IMR-90 (cell line): Measurements from ENCODE around the gene XRCC3. TPM values are rescaled to one million over a fixed set of nuclear protein-coding genes. Genes with fewer than 3 reads are reported as not detected.

ENCODE experiments used
- ATAC-seq: fragments of 200-7000 bp; cut with Tn5 transposase; 2 replicates; pipeline ENCODE4 v1.9.1; 2020; ENCODE audit warnings: low read depth, mild to moderate bottlenecking, moderate library complexity
- BruUV-seq: library from RNA; stranded (reverse); fragments of 400-500 nt; replicated peaks from 2 replicates; lab custom pipeline; 2021; lab: Mats Ljungman, UMichigan
- CTCF ChIA-PET: fragments of 300-600 bp; formaldehyde crosslinking; extraction: SDS; loops from one replicate; lab custom pipeline; 2021; ENCODE audit warnings: antibody characterized with exemption; lab: Yijun Ruan, JAX
- POLR2A ChIA-PET: fragments of 300-600 bp; sonication (Branson Sonifier 250); formaldehyde crosslinking; loops from one replicate; lab custom pipeline; 2022; ENCODE audit warnings: antibody characterized with exemption; ENCODE audit not compliant: unreplicated experiment; lab: Charles Lee
- DNase-seq: peaks from one replicate; pipeline ENCODE4 v3.0.0; 2013
- H2AFZ ChIP-seq: replicated peaks from 2 replicates; pipeline ENCODE3; 2013; ENCODE audit warnings: low read length, mild to moderate bottlenecking; ENCODE audit not compliant: poor library complexity
- H2AK5ac ChIP-seq: 2 replicates; pipeline ENCODE4 v1.6.1; 2013; ENCODE audit warnings: low read depth, low read length, inconsistent platforms
- H2AK9ac ChIP-seq: replicated peaks from 2 replicates; pipeline ENCODE3; 2013; ENCODE audit warnings: mild to moderate bottlenecking, low read depth, low read length, moderate library complexity; ENCODE audit not compliant: poor library complexity
- H2BK120ac ChIP-seq: 2 replicates; pipeline ENCODE4 v1.6.1; 2013; ENCODE audit warnings: low read depth, low read length, inconsistent platforms
- H2BK15ac ChIP-seq: 3 replicates; pipeline ENCODE4 v1.6.1; 2013; ENCODE audit warnings: low read depth, low read length, inconsistent platforms
- H2BK20ac ChIP-seq: 2 replicates; pipeline ENCODE4 v1.6.1; 2013; ENCODE audit warnings: low read depth, mild to moderate bottlenecking, inconsistent platforms, low read length, moderate library complexity
- H2BK5ac ChIP-seq: 2 replicates; pipeline ENCODE4 v1.6.1; 2013; ENCODE audit warnings: mild to moderate bottlenecking, low read depth, low read length, inconsistent platforms; ENCODE audit not compliant: poor library complexity, severe bottlenecking
- H3K14ac ChIP-seq: replicated peaks from 2 replicates; pipeline ENCODE4 v1.6.1; 2013; ENCODE audit warnings: low read depth, low read length, inconsistent platforms
- H3K18ac ChIP-seq: 2 replicates; pipeline ENCODE4 v1.6.1; 2013; ENCODE audit warnings: low read depth, low read length, control low read depth
- H3K23ac ChIP-seq: 2 replicates; pipeline ENCODE4 v1.6.1; 2013; ENCODE audit warnings: low read depth, low read length, inconsistent platforms
- H3K27ac ChIP-seq: 2 replicates; pipeline ENCODE4 v1.5.1; 2013; ENCODE audit warnings: mild to moderate bottlenecking, control low read depth, low read length; ENCODE audit not compliant: insufficient read depth
- H3K27me3 ChIP-seq: 2 replicates; pipeline ENCODE4 v1.6.1; 2013; ENCODE audit warnings: low read length; ENCODE audit not compliant: control insufficient read depth, insufficient read depth
- H3K36me3 ChIP-seq: 2 replicates; pipeline ENCODE4 v1.6.1; 2013; ENCODE audit warnings: low read length, mixed read lengths; ENCODE audit not compliant: control insufficient read depth, insufficient read depth
- H3K4ac ChIP-seq: 2 replicates; pipeline ENCODE4 v1.6.1; 2013; ENCODE audit warnings: low read depth, low read length, inconsistent platforms
- H3K4me1 ChIP-seq: 2 replicates; pipeline ENCODE4 v1.6.1; 2013; ENCODE audit warnings: low read length, mixed read lengths; ENCODE audit not compliant: control insufficient read depth, insufficient read depth
- H3K4me2 ChIP-seq: 2 replicates; pipeline ENCODE4 v1.6.1; 2013; ENCODE audit warnings: low read depth, mild to moderate bottlenecking, control low read depth, low read length, moderate library complexity
- H3K4me3 ChIP-seq: 2 replicates; pipeline ENCODE4 v1.5.1; 2013; ENCODE audit warnings: low read depth, mild to moderate bottlenecking, control low read depth, low read length, moderate library complexity; ENCODE audit not compliant: insufficient read depth
- H3K56ac ChIP-seq: 2 replicates; pipeline ENCODE4 v1.6.1; 2013; ENCODE audit warnings: low read length, inconsistent platforms; ENCODE audit not compliant: insufficient read depth; ENCODE audit errors: extremely low read depth
- H3K79me1 ChIP-seq, 2 experiments: 2 replicates each; pipeline ENCODE4 v1.6.1; 2013; ENCODE audit warnings: low read length in 2 of 2, inconsistent platforms in 1 of 2, low read depth in 1 of 2
- H3K9ac ChIP-seq: 2 replicates; pipeline ENCODE4 v1.6.1; 2013; ENCODE audit warnings: low read depth, low read length, control low read depth
- H3K9me1 ChIP-seq: 2 replicates; pipeline ENCODE4 v1.6.1; 2013; ENCODE audit warnings: low read length, inconsistent platforms; ENCODE audit not compliant: insufficient read depth
- H3K9me3 ChIP-seq: 2 replicates; pipeline ENCODE4 v1.6.1; 2013; ENCODE audit warnings: low read length; ENCODE audit not compliant: control insufficient read depth, insufficient read depth
- H4K20me1 ChIP-seq: 2 replicates; pipeline ENCODE4 v1.6.1; 2013; ENCODE audit warnings: low read length, inconsistent platforms; ENCODE audit not compliant: insufficient read depth
- H4K5ac ChIP-seq: 2 replicates; pipeline ENCODE4 v1.6.1; 2013; ENCODE audit warnings: mild to moderate bottlenecking, low read depth, low read length, control low read depth
- H4K8ac ChIP-seq, 2 experiments: 2 replicates each; pipeline ENCODE4 v1.6.1; 2013; ENCODE audit warnings: low read depth in 2 of 2, low read length in 2 of 2, control low read depth in 1 of 2, inconsistent platforms in 1 of 2
- H4K91ac ChIP-seq: 2 replicates; pipeline ENCODE4 v1.6.1; 2013; ENCODE audit warnings: low read depth, low read length, inconsistent platforms; ENCODE audit not compliant: insufficient read depth
- BHLHE40 ChIP-seq: fragments of 150-350 bp; IDR thresholded peaks from 2 replicates; pipeline ENCODE4 v1.6.1; 2016; ENCODE audit warnings: mild to moderate bottlenecking, low read depth, low read length
- CEBPB ChIP-seq: IDR thresholded peaks from 2 replicates; pipeline ENCODE4 v1.6.1; 2012; ENCODE audit warnings: low read depth, low read length, improper control_type of control experiment
- MAFK ChIP-seq: IDR thresholded peaks from 2 replicates; pipeline ENCODE4 v1.6.1; 2012; ENCODE audit warnings: low read depth, low read length, improper control_type of control experiment
- MAZ ChIP-seq: IDR thresholded peaks from 2 replicates; pipeline ENCODE4 v1.6.1; 2012; ENCODE audit warnings: low read depth, mild to moderate bottlenecking, low read length, improper control_type of control experiment, moderate library complexity, borderline replicate concordance
- POLR2A ChIP-seq: IDR thresholded peaks from 2 replicates; pipeline ENCODE4 v1.6.1; 2012; ENCODE audit warnings: mild to moderate bottlenecking, low read depth, low read length
- RCOR1 ChIP-seq: IDR thresholded peaks from 2 replicates; pipeline ENCODE4 v1.6.1; 2012; ENCODE audit warnings: mild to moderate bottlenecking, low read length, improper control_type of control experiment; ENCODE audit not compliant: insufficient replicate concordance
- RFX5 ChIP-seq: IDR thresholded peaks from 2 replicates; pipeline ENCODE4 v1.8.0; 2012; ENCODE audit warnings: low read depth, mild to moderate bottlenecking, low read length, moderate library complexity
- WGBS, 2 experiments: methylation state at CpG; one replicate each; pipeline versions ENCODE4 v1.1.5 to v1.1.7; 2013; ENCODE audit warnings: missing lambda C conversion rate in 2 of 2; ENCODE audit not compliant: insufficient read length in 1 of 2; ENCODE audit errors: extremely low coverage in 2 of 2; 5-methylcytosine and 5-hydroxymethylcytosine counted together
- dilution Hi-C: fragments of 300-500 bp; cut with HindIII; formaldehyde crosslinking; loops from one replicate; pipeline ENCODE4 v1.14.3; 2018; ENCODE audit warnings: low sequenced_read_pairs; ENCODE audit not compliant: unreplicated experiment
- in situ Hi-C: fragments of 300-500 bp; cut with MboI; formaldehyde crosslinking; loops from 3 replicates; pipeline ENCODE4 v1.14.3; 2019; ENCODE audit warnings: low sequenced_read_pairs, inconsistent platforms, mixed read lengths
- intact Hi-C: fragments of 100-400 bp; cut with micrococcal nuclease; formaldehyde crosslinking; loops from 2 replicates; pipeline ENCODE4 v1.10.0; 2022
- polyA plus RNA-seq, 3 experiments: library from polyadenylated mRNA; depleted of rRNA; stranded (reverse); fragments of >200 nt; gene quantifications; 2 replicates each; pipeline ENCODE4 v1.2.3, GENCODE V29; 2012; ENCODE audit warnings: low replicate concordance in 1 of 3
- total RNA-seq: library from RNA; depleted of rRNA; stranded (reverse); fragments of >200 nt; gene quantifications from 2 replicates; pipeline ENCODE4 v1.2.3, GENCODE V29; 2012
- TF ChIP-seq, protein P1 (sequence below): fragments of 150-350 bp; IDR thresholded peaks from 2 replicates; pipeline ENCODE4 v1.6.1; 2017; ENCODE audit warnings: mild to moderate bottlenecking, antibody characterized with exemption, low read length, low read depth

XRCC3 gene
- total and polyA plus RNA-seq, 2 of the 4 experiments (the other 2 are of a cell fraction), result 8.1 to 9.5 TPM

- H4K8ac ChIP-seq, result no peak overlapping the region
- no peak overlapping the region for H3K4me2 ChIP-seq
- H2BK20ac ChIP-seq, result no peak overlapping the region
- peak overlapping the region; percentile 50 for H2AK9ac ChIP-seq
- no peaks in the 10 kb centered on the region for H3K27me3 ChIP-seq
- no peaks in the 10 kb centered on the region for H3K4me1 ChIP-seq
- H3K4me3 ChIP-seq, result no peak overlapping the region
- H3K79me1 ChIP-seq, result no peaks in the 10 kb centered on the region
- CTCF ChIA-PET, result no interaction called here
- in situ Hi-C loops (no loop called here), intact Hi-C loops (no loop called here), dilution Hi-C loops (no loop called here)
- H3K9me3 ChIP-seq, result no peaks in the 10 kb centered on the region
- H3K18ac ChIP-seq, result no peak overlapping the region
- H4K91ac ChIP-seq, result no peak overlapping the region
- H3K36me3 ChIP-seq, result no peaks in the 10 kb centered on the region
- no peak overlapping the region for H2BK5ac ChIP-seq
- H2AFZ ChIP-seq, result no peak overlapping the region
- no peak overlapping the region for H3K56ac ChIP-seq
- DNase-seq, result peak; percentile 58
- no peak overlapping the region for H4K5ac ChIP-seq
- H3K14ac ChIP-seq, result no peak overlapping the region
- H3K27ac ChIP-seq, result no peak overlapping the region
- no peak overlapping the region for H2AK5ac ChIP-seq
- 75% methylated on average over 5 of the region's 10 CpGs; no CpG with 5 or more reads in 1 of the 2 experiments for WGBS, 2 experiments
- peak; percentile 44; the same call in 1 of the 2 replicates for ATAC-seq
- peaks cover 6% of the 10 kb centered on the region; the same call in 1 of the 2 replicates for H3K9me1 ChIP-seq
- H3K23ac ChIP-seq, result no peak overlapping the region
- H3K4ac ChIP-seq, result no peak overlapping the region
- no peak overlapping the region for H2BK15ac ChIP-seq
- H2BK120ac ChIP-seq, result no peak overlapping the region
- no peak overlapping the region for H3K9ac ChIP-seq
- no TSS peak for BruUV-seq
- H4K20me1 ChIP-seq, result no peaks in the 10 kb centered on the region
- TF ChIP-seq MAFK, result no peak
- TF ChIP-seq, protein P1, sequence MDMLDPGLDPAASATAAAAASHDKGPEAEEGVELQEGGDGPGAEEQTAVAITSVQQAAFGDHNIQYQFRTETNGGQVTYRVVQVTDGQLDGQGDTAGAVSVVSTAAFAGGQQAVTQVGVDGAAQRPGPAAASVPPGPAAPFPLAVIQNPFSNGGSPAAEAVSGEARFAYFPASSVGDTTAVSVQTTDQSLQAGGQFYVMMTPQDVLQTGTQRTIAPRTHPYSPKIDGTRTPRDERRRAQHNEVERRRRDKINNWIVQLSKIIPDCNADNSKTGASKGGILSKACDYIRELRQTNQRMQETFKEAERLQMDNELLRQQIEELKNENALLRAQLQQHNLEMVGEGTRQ, result peak; percentile 43
- TF ChIP-seq MAZ, result no peak
- no peak for TF ChIP-seq BHLHE40
- no peak for TF ChIP-seq POLR2A
- no peak for TF ChIP-seq RFX5
- TF ChIP-seq CEBPB, result no peak
- TF ChIP-seq RCOR1, result no peak
- POLR2A ChIA-PET, result no interaction called here
Observed at GRCh38 chr14:103746701-103747100, 31.4 kb upstream of the XRCC3 start.
